Caco-2 (cell line): ENCODE data around the gene NFIA. TPM values are rescaled to one million over a fixed set of nuclear protein-coding genes. Genes with fewer than 3 reads are reported as not detected.

ENCODE experiments used
- BruUV-seq: library from RNA; stranded (reverse); fragments of 400-500 nt; replicated peaks from 2 replicates; lab custom pipeline; 2021; lab: Mats Ljungman, UMichigan
- CTCF ChIA-PET: fragments of 300-600 bp; sonication (Branson Sonifier 250); formaldehyde crosslinking; loops from one replicate; lab custom pipeline; 2022; ENCODE audit warnings: antibody characterized with exemption; lab: Charles Lee
- POLR2A ChIA-PET: fragments of 300-600 bp; sonication (Branson Sonifier 250); formaldehyde crosslinking; loops from one replicate; lab custom pipeline; 2022; ENCODE audit warnings: antibody characterized with exemption; lab: Charles Lee
- DNase-seq, 2 experiments: peaks; one replicate each; pipeline versions ENCODE4 v3.0.0 to v3.0.0-alpha.2; 2020 to 2022
- H3K27me3 ChIP-seq: replicated peaks from 2 replicates; pipeline ENCODE4 v1.6.0; 2011; ENCODE audit warnings: low read length; ENCODE audit not compliant: control insufficient read depth, insufficient read depth
- H3K36me3 ChIP-seq: 2 replicates; pipeline ENCODE4 v1.5.1; 2011; ENCODE audit warnings: low read length; ENCODE audit not compliant: control insufficient read depth, insufficient read depth
- H3K4me1 ChIP-seq: fragments of 250-450 bp; sonication (Bioruptor Pico); 2 replicates; pipeline ENCODE4 v1.5.1; 2020; ENCODE audit warnings: mild to moderate bottlenecking
- H3K4me3 ChIP-seq: 2 replicates; pipeline ENCODE4 v1.5.1; 2011; ENCODE audit warnings: low read depth, mild to moderate bottlenecking, control low read depth, low read length
- H3K9me3 ChIP-seq: fragments of 250-450 bp; sonication (Bioruptor Pico); 2 replicates; pipeline ENCODE4 v1.5.1; 2020; ENCODE audit warnings: mild to moderate bottlenecking, moderate library complexity
- H3K27ac Mint-ChIP-seq: one replicate; pipeline ENCODE4 v1.8.0; 2022; ENCODE audit warnings: mixed read lengths; ENCODE audit not compliant: unreplicated experiment
- H3K27me3 Mint-ChIP-seq: one replicate; pipeline ENCODE4 v1.8.0; 2022; ENCODE audit warnings: mixed read lengths; ENCODE audit not compliant: insufficient read depth, unreplicated experiment
- H3K36me3 Mint-ChIP-seq: one replicate; pipeline ENCODE4 v1.8.0; 2022; ENCODE audit warnings: mild to moderate bottlenecking, mixed read lengths; ENCODE audit not compliant: insufficient read depth, unreplicated experiment
- H3K4me1 Mint-ChIP-seq: one replicate; pipeline ENCODE4 v1.8.0; 2022; ENCODE audit warnings: low read depth, mixed read lengths; ENCODE audit not compliant: unreplicated experiment
- H3K4me3 Mint-ChIP-seq: one replicate; pipeline ENCODE4 v1.8.0; 2022; ENCODE audit warnings: mild to moderate bottlenecking, moderate library complexity, mixed read lengths; ENCODE audit not compliant: unreplicated experiment
- H3K9me3 Mint-ChIP-seq: one replicate; pipeline ENCODE4 v1.8.0; 2022; ENCODE audit warnings: mixed read lengths; ENCODE audit not compliant: unreplicated experiment
- intact Hi-C: fragments of 100-400 bp; cut with micrococcal nuclease; formaldehyde crosslinking; loops from one replicate; pipeline ENCODE4 v1.10.0; 2022; ENCODE audit not compliant: unreplicated experiment
- total RNA-seq: library from RNA; stranded (reverse); gene quantifications from 2 replicates; pipeline ENCODE4 v1.2.3, GENCODE V29; 2022
- TF ChIP-seq, protein P1 (sequence below), 2 experiments: fragments of 200-600 bp in 1 of 2; IDR thresholded peaks; 1 replicate in 1 of 2; 2 replicates in 1 of 2; pipeline versions ENCODE4 v1.5.1 to v1.8.0; 2011 to 2022; ENCODE audit warnings: antibody characterized with exemption in 1 of 2, control low read depth in 1 of 2, inconsistent platforms in 1 of 2, low read depth in 1 of 2, low read length in 1 of 2, mild to moderate bottlenecking in 1 of 2, moderate library complexity in 1 of 2; ENCODE audit not compliant: insufficient read depth in 1 of 2, severe bottlenecking in 1 of 2, unreplicated experiment in 1 of 2

The NFIA gene
- total RNA-seq, 1 experiment from 2014 or later = 1.4 TPM

DNA sequence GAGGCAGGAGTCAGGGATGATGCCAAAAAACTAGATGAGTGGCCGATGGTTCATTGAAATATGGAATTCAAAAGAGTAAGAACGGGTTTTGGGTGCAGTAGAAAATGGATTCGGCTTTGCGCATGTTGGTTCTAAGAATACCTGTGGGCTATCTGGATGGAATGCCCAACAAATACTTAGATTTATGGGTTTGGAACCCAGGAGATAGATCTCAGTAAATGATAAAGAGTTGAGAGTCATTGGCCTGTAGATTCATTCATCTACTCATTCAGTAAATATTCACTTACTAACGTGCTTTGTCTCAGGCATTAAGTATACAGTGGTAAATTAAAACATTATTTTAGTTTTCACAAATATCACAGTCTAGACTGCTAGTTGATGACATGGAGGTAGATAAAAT, 247.7 kb downstream of the NFIA start:
- CTCF ChIA-PET = no interaction called here
- no peak for DNase-seq
- no peaks in the 10 kb centered on the region for H3K27me3 Mint-ChIP-seq
- no peaks in the 10 kb centered on the region for H3K36me3 ChIP-seq
- H3K4me3 ChIP-seq = no peak overlapping the region
- H3K9me3 ChIP-seq = no peaks in the 10 kb centered on the region
- POLR2A ChIA-PET = no interaction called here
- H3K36me3 Mint-ChIP-seq = no peaks in the 10 kb centered on the region
- TF ChIP-seq, protein P1, sequence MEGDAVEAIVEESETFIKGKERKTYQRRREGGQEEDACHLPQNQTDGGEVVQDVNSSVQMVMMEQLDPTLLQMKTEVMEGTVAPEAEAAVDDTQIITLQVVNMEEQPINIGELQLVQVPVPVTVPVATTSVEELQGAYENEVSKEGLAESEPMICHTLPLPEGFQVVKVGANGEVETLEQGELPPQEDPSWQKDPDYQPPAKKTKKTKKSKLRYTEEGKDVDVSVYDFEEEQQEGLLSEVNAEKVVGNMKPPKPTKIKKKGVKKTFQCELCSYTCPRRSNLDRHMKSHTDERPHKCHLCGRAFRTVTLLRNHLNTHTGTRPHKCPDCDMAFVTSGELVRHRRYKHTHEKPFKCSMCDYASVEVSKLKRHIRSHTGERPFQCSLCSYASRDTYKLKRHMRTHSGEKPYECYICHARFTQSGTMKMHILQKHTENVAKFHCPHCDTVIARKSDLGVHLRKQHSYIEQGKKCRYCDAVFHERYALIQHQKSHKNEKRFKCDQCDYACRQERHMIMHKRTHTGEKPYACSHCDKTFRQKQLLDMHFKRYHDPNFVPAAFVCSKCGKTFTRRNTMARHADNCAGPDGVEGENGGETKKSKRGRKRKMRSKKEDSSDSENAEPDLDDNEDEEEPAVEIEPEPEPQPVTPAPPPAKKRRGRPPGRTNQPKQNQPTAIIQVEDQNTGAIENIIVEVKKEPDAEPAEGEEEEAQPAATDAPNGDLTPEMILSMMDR (IDR thresholded peaks at IDR 0.05; ENCODE audit: insufficient read depth in 1 of 2, low read depth in 1 of 2, low read length in 1 of 2, severe bottlenecking in 1 of 2, unreplicated experiment in 1 of 2) = no peak
- H3K4me1 ChIP-seq = no peaks in the 10 kb centered on the region
- no peak overlapping the region for H3K4me3 Mint-ChIP-seq
- H3K27ac Mint-ChIP-seq = no peak overlapping the region
- BruUV-seq = no TSS peak
- intact Hi-C loops = no loop called here
- no peaks in the 10 kb centered on the region for H3K4me1 Mint-ChIP-seq
- no peaks in the 10 kb centered on the region for H3K27me3 ChIP-seq
- no peaks in the 10 kb centered on the region for H3K9me3 Mint-ChIP-seq

DNA sequence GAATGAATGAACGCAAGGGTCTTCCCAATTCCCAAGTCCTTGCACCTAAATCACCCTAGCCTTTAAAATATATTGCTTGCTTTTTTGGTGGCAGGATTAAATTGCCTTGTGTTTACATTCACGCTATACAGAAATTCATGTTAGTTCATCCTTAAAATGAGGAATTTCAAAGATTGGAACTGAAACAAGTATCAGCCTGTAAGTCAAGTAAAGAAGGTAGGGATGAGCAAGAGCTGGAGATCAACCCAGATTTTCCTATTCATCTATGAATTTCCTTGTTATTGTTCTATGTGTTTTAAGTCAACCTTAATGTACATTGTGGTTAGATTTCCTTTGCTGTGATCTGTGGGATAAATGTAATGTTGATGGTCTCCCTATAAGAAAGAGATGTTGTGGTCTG, 248.2 kb downstream of the NFIA start:
- Mint-ChIP-seq H3K27me3 (no peaks in the 10 kb centered on the region), H3K9me3 (no peaks in the 10 kb centered on the region), H3K4me3 (no peak overlapping the region), H3K27ac (no peak overlapping the region), H3K36me3 (no peaks in the 10 kb centered on the region), H3K4me1 (no peaks in the 10 kb centered on the region)
- BruUV-seq = no TSS peak
- Histone ChIP-seq H3K9me3 (no peaks in the 10 kb centered on the region), H3K27me3 (no peaks in the 10 kb centered on the region), H3K4me3 (no peak overlapping the region), H3K4me1 (no peaks in the 10 kb centered on the region), H3K36me3 (no peaks in the 10 kb centered on the region)
- POLR2A ChIA-PET = no interaction called here
- no peak for DNase-seq
- intact Hi-C loops = no loop called here
- TF ChIP-seq, protein P1 (IDR thresholded peaks at IDR 0.05; ENCODE audit: insufficient read depth in 1 of 2, low read depth in 1 of 2, low read length in 1 of 2, severe bottlenecking in 1 of 2, unreplicated experiment in 1 of 2) = no peak
- CTCF ChIA-PET = no interaction called here

DNA sequence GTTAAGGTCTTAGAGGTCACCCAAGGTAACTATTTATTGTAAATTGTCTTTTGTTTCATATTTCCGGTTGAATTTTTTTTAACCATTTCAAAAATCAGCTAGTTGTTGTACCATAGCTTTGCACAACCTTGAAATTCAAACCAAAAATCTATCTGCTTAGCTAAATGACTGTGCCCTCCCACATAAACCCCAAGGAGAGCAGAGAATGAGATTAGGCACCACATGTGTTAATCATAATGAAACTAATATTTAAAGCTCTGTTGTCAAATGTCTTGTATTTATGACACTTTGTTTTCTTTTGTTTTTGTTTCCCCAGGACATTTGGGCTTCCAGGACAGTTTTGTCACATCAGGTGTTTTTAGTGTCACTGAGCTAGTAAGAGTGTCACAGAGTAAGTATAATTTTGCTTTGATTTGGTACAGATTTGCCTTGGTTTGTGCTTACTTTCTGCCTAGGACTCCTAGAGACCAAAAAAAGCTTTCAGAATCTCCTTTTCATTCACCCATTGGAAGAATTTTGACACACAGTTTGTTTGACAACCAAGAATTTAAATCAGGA, 249.9 kb downstream of the NFIA start:
- no TSS peak for BruUV-seq
- H3K36me3 ChIP-seq = no peaks in the 10 kb centered on the region
- intact Hi-C loops = no loop called here
- H3K9me3 ChIP-seq = no peaks in the 10 kb centered on the region
- no peaks in the 10 kb centered on the region for H3K27me3 ChIP-seq
- H3K27ac Mint-ChIP-seq = no peak overlapping the region
- H3K9me3 Mint-ChIP-seq = no peaks in the 10 kb centered on the region
- ChIA-PET POLR2A (no interaction called here), CTCF (no interaction called here)
- no peaks in the 10 kb centered on the region for H3K36me3 Mint-ChIP-seq
- H3K27me3 Mint-ChIP-seq = no peaks in the 10 kb centered on the region
- peaks cover under 1% of the 10 kb centered on the region; the same call in 1 of the 2 replicates for H3K4me1 ChIP-seq
- DNase-seq = no peak
- no peak overlapping the region for H3K4me3 ChIP-seq
- TF ChIP-seq, protein P1 (IDR thresholded peaks at IDR 0.05; ENCODE audit: insufficient read depth in 1 of 2, low read depth in 1 of 2, low read length in 1 of 2, severe bottlenecking in 1 of 2, unreplicated experiment in 1 of 2) = no peak
- H3K4me3 Mint-ChIP-seq = no peak overlapping the region
- H3K4me1 Mint-ChIP-seq = peaks cover 2% of the 10 kb centered on the region
